NOMO-1 (cell line): ENCODE measurements around the gene USP44.

Experiments
- DNase-seq, 2 experiments: peaks; one replicate each; lab custom pipeline; 2025; ENCODE audit not compliant: unreplicated experiment in 2 of 2; lab: John Stamatoyannopoulos, UW

The USP44 gene

DNA sequence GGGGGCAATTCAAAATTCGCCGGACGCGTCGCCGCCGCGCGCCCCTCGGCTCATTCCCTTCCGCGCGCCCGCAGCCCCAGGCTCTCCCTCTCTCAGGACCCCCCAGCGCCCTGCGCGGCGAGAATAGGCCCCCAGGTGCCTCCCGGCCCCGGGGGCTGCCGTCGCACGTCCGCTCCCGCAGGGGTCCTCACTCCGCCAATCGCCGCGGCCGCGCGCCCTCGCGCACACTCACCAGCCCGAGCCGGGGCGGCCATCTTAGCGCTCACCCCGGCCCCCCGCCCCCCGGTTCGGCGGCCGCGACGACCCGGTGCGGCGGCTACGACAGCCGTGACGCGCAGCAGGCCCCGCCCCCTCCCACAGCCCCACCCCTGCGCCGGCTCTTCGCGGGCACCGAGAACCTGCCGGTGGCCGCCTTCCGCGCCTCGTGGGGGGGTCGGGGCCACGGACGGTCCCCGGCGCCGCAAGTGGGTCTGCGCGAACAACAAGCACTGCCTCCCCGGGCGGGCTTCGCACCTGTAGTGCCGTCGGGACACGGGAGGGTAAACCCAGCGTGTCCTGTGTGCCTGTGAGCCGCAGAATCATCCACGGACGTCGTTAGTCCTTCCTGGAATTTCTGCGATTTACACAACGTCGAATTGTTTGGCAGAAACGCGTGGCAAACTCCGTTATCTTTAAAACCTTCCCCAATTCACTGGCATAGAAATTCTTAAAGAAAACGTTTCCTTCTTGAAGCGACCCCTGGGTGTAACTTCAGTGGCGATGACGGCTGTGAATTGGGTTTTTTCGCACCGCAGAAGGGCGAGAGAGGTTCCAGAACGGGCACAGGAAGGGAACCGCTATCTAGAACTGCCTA lies 2.5 kb downstream of the USP44 start:
- DNase-seq, result no peak

DNA sequence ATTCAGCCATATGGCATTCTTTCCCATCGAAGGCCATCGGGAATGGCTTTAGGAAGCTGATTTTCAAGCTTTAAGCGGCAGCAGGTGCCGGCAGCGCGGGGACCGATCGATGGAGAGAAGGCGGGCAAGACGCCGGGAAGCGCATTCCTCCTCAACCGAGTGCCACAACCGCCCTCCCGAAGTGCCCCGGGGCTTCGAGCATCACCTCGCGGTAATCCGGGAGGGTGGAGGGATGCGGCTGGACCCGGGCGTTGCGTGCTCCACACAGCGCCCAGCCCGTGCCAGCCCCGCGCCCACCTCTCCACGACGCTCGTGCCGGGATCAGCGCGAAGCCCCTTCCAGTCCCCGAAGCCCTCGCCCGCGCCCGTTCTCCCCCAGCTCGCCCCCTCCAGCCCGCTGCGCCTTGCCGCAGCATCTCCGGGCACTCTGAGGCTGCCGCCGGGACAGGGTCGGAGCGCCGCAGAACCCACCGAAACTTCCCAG lies 3.2 kb downstream of the USP44 start:
- DNase-seq, result no peak

DNA sequence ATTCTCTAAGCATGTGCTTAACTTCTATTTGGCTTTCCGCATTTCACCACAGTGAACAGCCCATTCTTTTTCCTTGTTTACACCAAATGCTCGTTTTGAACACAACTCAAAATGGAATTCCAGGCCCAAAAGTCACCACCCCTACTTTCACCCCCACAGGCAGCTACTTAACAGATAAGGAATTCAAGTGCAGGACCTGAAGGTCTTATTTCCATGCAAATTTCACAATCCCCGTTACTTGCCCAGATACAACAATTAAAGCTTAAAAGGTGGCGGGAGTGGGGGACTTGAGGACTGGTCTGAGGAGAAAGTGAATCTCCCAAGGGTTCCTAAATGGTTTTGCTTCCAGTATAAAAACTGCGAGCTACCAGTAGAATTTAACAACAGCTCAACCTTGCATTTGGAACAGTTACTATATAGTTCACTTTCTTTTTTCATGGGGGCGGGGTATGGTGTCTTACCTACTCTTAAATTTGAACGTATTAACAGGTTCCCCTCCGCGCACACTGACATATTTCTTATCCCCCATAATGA lies 3.7 kb downstream of the USP44 start:
- DNase-seq, result no peak

DNA sequence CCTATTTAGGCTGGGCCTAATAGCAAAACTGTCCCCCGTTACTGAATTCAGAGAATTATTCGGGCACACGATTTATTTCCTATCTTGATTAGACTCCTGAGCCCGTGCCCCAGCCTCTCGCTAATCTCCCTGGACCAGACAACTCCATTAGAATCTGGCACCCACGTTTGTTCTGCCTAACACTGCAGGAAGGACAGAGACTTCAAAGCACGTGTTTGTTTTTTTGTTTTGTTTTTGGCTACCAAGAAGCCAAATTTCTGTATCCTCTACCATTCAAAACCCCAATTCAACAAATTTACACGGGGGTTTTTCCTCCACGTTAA lies 4.8 kb downstream of the USP44 start:
- no peak for DNase-seq

DNA sequence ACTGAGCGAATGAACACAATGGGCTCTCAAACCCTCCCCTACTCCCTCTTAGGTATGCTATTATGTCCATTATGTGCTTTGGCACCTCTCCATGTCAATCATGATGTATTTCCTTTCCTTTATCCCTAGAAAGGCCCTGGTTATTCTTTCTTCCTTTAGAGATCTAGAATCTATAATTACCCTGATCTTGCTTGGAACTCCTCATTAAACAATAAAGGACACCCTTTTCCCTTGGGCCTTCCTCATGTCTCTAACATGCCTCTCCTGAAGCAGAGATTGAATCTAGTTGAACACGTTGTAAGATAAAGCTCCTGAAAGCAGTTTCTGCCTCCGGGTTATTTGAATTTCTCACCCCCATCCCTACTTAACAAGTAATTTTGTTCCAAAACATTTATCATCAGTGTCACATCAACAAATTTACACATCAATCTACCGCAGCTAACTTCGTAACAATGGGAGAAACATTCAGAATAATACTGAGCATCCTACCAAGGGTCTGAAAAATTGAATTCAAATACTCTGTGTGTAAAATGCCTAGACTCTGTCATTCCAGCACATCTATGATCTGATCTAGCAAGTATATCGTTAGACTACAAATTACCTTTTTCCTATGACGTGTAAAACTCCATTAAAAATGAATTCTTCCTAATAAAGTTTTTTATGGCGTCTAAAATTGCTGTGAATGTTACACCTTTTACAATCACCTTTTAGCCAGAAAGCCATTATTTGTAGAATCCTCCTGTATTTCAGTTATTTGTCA lies 5.4 kb downstream of the USP44 start:
- no peak for DNase-seq

DNA sequence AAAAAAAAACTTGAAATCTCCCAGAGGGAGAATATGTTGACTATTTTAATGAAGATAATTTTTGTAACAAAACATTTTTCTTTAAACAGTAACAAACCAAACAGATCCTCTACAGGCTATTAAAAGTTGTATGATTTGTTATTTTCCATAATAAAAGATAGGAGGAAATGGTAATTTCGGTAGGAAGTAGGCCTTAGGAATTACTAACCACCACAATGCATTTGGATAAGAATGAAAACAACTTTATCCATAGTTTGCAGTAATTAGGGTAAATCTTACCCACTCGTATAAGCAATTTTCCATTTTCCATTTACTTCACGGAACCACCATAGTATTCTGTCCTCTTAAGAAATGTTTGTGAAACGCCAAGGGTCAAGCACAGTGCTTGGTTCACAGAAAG lies 6.0 kb downstream of the USP44 start:
- DNase-seq, result no peak

DNA sequence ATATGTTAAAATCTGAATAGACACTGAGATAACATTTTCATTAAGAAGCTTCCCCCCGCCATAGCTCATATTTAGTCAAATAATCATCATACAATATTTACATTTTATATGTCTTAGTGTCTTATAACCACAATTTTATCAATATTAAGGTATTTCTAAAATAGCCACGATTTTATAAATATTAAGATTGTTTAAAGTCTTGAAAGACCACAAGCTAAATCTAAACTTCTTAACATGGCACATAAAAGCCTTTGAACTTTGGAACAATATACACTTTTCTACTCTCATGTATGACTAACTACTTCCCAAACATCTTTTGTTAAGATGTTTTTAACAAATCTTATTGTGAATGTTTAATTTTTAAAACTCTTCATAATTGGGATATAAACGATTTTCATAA lies 6.5 kb downstream of the USP44 start:
- DNase-seq, result no peak

DNA sequence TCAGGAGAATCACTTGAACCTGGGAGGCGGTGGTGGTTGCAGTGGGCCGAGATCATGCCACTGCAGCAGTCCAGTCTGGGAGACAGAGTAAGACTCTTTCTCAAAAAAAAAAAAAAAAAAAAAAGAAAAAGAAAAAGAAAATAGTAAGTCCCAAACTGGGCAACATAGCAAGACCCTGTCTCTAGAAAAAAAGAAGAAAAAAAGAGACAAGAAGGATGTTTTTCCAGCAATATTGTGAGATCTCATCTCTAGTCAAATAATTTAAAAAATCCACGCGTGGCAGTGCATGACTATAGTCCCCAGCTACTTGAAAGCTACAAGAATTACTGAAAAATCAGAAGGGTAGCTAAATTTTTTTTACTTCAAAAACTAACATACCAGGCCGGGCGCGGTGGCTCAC lies 8.0 kb downstream of the USP44 start:
- DNase-seq, result no peak

DNA sequence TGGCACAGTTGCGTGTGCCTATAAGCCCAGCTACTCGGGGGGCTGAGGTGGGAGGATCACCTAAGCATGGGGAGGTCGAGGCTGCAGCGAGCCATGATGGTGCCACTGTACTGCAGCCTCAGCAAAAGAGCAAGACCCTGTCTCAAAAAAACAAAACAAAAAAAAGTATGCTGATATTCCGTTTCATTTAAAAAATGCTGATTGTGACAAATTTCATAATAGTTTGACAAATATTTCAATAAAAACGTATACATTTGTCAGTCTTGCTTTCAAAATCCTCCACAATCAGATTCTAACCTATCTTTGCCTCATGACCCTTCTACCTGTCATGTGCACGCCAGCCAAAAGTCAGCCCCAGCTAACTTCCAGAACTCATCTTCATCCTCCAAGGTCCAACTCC lies 9.8 kb downstream of the USP44 start:
- no peak for DNase-seq

DNA sequence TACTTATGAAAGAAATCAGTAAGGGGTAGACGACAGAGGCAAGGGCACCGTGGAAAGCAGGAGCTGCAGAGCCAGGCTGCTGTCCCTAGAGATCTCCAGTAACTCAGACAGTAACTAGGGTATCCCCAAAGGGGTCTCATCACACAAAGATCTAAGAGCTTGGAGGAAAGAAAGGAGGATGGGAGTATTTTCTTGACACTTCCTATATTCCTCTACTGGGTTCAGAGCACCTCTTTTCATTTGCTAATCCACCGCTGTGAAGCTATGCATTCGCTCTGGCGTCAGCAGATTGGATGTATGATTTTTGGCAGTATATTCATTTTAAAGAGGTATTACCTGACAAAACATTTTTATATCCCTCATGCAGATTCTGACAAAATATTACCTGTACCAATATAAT lies 12.6 kb downstream of the USP44 start:
- DNase-seq, result no peak

DNA sequence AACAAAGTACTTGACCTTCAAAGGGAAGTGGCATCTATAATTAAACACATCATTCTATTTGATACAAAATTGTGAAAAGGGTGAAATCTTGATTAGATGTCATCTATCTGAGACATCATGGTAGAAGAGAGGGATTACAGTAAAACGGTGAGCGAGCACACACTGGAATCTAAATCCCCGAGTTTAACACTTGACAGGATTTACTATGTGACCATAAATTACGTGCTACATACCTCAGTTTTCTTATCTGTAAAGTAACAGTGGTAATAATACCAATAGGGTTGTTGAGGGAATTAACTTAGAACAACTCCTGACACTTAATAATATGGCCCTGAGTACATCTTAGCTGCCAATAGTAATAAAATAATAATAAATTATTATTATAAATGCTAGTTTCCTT lies 13.3 kb downstream of the USP44 start:
- DNase-seq, result no peak

DNA sequence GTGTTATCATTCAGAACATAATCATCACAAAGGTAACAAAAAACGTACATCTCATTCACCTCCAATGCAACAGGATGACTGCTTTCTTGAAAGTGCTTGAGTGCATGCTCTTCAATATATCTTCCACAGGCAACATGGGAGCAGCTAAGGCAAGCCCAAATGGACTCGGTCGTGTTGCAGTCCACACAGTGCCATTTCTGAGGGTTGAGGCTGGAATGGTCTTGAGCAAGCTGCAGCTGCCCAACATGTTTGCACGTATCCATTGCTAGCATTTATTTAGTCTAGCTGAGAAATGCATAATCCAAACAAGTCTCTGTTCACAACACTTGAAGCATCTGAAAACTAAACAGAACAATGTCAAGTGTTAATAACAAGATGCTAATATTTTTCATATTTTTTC lies 17.3 kb downstream of the USP44 start:
- no peak for DNase-seq

DNA sequence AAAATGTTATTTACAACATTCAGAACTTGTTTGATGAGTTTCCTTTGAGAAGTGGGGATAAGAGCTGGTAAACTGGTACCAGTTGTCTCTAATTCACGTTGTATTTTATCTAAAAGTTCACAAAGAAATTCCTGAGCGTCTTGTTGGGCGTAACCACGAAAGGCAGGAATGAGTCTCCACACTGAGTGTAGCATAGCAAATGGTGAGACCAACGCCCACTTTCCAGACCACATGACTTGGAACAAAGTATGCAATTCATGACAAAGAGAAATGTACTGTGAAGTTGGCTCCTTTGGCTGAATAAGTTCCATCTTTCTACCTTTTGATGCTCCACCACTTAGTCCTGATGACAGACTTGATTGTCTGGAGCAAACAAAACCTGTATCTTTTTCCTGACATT lies 18.4 kb downstream of the USP44 start:
- no peak for DNase-seq

DNA sequence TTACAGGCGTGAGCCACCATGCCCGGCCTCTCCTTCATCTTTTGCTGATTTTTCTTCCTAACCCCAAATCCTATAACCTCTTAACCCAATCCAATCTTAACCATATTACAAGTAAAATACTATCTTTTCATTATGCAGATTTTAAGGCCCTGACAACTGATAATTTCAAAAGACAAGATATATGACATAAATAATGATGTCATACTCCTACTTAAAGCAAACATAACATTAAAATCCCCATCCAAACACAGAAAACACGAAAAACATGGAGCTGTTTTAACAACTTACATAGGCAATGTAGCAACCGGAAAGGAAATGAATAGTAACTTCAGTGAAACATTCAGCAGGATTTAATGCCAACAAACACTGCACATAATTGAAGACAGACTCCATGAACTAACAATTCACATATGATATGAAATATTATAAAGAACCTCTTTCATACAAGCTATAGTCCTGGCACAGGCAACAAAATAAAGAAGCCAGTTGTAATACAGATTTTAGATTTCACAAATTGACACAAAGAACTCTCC lies 21.5 kb downstream of the USP44 start:
- DNase-seq, result no peak

DNA sequence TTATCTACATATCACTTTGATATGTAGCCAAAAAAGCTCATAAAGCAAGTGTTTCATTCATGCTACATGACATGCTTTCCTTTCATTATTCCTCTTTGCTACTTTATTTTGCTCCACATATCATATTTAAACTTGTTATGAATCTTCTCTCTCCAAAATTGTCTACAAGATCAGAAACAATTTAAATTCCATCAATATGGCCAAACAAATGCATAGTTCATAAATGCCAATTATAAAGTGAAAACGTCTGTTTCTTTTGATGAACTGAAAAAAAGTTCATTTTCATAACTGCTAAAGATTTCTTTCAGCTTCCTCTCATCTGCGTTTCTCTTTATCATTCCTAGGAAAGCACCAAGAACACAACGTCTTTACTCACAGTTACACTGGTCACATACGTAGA lies 22.8 kb downstream of the USP44 start:
- no peak for DNase-seq

DNA sequence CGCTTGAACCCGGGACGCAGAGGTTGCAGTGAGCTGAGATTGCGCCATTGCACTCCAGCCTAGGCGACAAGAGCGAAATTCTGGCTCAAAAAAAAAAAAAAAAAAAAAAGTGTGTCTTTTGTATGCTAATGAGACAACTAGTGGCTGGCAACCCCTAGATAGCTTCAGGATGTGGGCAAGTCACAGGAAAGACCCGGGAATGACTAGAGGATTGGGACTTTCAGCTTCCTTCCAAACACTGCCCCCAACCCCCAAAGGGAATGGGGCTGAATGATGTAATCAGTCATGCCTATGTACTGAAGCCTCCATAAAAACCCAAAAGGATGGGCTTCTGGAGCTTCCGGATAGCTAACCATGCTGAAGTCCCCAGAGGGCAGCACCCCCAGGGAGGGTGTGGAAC lies 28.6 kb downstream of the USP44 start:
- DNase-seq, result no peak

DNA sequence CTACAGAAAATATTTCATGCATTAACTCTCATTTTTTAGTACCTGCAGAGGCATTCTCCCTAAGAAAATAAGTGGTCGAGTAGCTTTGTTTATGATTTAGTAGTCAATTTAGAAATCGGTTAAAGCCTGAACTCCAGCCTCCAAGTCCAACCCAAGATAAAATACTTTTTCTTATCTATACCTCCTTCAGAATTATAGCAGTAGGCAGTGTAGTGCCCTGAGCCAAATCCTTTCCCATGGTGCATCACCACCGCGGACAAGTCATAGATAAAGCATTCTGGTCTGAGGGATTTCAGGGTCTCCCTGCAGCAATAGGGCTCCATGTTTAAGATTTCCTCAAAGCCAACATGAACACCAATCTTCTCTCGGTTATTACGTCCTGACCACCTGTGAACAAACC lies 30.5 kb downstream of the USP44 start:
- DNase-seq, result no peak

DNA sequence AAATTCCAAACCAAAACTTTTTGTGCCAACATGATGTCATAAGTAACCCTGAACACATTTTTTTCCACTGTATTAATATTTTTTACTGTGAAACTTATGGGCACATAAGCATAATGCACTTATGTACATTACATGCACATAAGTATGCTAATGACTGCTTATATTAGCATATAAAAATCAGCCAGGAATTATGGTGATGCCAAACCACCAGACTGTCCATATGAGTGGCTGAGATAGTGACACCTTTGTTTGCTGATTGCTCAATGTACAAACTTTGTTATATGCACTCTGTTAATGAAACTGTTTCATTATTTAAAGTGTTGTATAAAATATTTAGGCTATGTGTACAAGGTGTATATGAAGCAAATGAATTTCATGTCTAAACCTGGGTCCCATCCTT lies 32.3 kb downstream of the USP44 start:
- DNase-seq, result no peak

DNA sequence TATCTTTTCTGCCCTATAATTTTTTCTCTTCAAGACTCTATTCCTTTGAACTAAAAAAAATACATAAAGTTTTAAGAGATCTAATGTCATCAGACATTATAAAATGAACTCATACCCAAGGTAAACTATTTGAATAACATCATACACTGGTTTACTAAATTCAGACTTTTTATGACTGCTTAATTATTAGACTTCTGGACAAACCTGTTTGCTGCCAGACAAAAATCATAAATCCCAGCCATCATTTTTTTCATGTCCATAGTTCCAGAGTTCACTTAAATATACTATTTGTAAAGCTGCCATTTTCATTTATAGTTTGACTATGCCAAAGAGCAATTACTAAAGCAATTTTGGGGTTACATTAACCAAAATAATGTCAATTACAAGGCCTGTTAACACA lies 34.0 kb downstream of the USP44 start:
- DNase-seq, result no peak

DNA sequence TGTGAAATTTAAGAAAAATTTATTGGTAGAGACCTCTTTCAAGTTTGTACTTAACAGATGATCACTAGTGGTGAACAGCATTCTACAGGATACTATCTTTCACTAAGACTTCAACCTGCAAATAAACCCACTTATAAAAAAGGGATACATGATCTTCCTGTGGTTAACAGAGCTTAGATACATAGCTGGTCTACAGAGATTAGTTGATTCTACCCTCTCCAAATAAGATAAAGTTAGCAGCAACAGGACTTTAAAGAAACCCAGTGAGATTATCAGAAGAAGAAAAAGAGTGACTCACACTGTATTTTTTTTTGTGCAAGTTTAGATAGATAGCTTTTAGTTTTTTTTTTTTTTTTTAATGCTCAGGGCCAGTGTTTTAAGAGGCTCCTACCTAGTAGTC lies 34.5 kb downstream of the USP44 start:
- no peak for DNase-seq

DNA sequence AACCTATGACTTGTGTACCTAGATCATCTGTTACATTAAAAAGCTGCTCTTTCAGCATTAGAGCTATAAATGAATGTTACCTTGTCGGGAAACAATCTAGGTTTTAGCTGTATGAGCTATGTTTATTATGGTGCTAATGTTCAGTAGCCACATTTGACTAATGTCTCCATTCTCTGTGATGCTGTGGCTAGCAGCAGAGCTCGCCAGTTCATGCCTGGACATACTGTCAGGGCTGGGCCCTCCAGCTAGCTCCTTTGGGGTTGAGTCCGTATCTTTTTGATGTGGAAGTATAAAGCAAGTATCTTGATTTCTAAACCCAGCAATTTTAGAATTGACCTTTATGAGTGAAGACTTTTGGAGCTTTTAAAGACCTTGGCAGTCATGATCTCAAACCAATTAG lies 36.1 kb downstream of the USP44 start:
- no peak for DNase-seq

DNA sequence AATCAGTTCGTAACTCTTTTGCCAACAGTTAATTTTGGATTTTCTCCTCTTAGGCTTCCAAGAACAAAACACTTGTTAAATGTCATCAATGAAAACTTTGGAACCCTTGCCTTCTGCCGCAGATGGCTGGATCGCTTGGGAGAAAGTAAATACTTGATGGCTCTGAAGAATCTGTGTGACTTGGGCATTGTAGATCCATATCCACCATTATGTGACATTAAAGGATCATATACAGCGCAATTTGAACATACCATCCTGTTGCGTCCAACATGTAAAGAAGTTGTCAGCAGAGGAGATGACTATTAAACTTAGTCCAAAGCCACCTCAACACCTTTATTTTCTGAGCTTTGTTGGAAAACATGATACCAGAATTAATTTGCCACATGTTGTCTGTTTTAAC lies 37.7 kb downstream of the USP44 start:
- DNase-seq, result no peak
